IMR-90 (cell line): ENCODE results near the gene MAN2A2. TPM values are rescaled to one million over a fixed set of nuclear protein-coding genes. Genes with fewer than 3 reads are reported as not detected.

Experiments
- ATAC-seq: fragments of 200-7000 bp; cut with Tn5 transposase; 2 replicates; pipeline ENCODE4 v1.9.1; 2020; ENCODE audit warnings: low read depth, mild to moderate bottlenecking, moderate library complexity
- BruUV-seq: library from RNA; stranded (reverse); fragments of 400-500 nt; replicated peaks from 2 replicates; lab custom pipeline; 2021; lab: Mats Ljungman, UMichigan
- CTCF ChIA-PET: fragments of 300-600 bp; formaldehyde crosslinking; extraction: SDS; loops from one replicate; lab custom pipeline; 2021; ENCODE audit warnings: antibody characterized with exemption; lab: Yijun Ruan, JAX
- POLR2A ChIA-PET: fragments of 300-600 bp; sonication (Branson Sonifier 250); formaldehyde crosslinking; loops from one replicate; lab custom pipeline; 2022; ENCODE audit warnings: antibody characterized with exemption; ENCODE audit not compliant: unreplicated experiment; lab: Charles Lee
- DNase-seq: peaks from one replicate; pipeline ENCODE4 v3.0.0; 2013
- H2AFZ ChIP-seq: replicated peaks from 2 replicates; pipeline ENCODE3; 2013; ENCODE audit warnings: low read length, mild to moderate bottlenecking; ENCODE audit not compliant: poor library complexity
- H2AK5ac ChIP-seq: 2 replicates; pipeline ENCODE4 v1.6.1; 2013; ENCODE audit warnings: low read depth, low read length, inconsistent platforms
- H2AK9ac ChIP-seq: replicated peaks from 2 replicates; pipeline ENCODE3; 2013; ENCODE audit warnings: mild to moderate bottlenecking, low read depth, low read length, moderate library complexity; ENCODE audit not compliant: poor library complexity
- H2BK120ac ChIP-seq: 2 replicates; pipeline ENCODE4 v1.6.1; 2013; ENCODE audit warnings: low read depth, low read length, inconsistent platforms
- H2BK15ac ChIP-seq: 3 replicates; pipeline ENCODE4 v1.6.1; 2013; ENCODE audit warnings: low read depth, low read length, inconsistent platforms
- H2BK20ac ChIP-seq: 2 replicates; pipeline ENCODE4 v1.6.1; 2013; ENCODE audit warnings: low read depth, mild to moderate bottlenecking, inconsistent platforms, low read length, moderate library complexity
- H2BK5ac ChIP-seq: 2 replicates; pipeline ENCODE4 v1.6.1; 2013; ENCODE audit warnings: mild to moderate bottlenecking, low read depth, low read length, inconsistent platforms; ENCODE audit not compliant: poor library complexity, severe bottlenecking
- H3K14ac ChIP-seq: replicated peaks from 2 replicates; pipeline ENCODE4 v1.6.1; 2013; ENCODE audit warnings: low read depth, low read length, inconsistent platforms
- H3K18ac ChIP-seq: 2 replicates; pipeline ENCODE4 v1.6.1; 2013; ENCODE audit warnings: low read depth, low read length, control low read depth
- H3K23ac ChIP-seq: 2 replicates; pipeline ENCODE4 v1.6.1; 2013; ENCODE audit warnings: low read depth, low read length, inconsistent platforms
- H3K27ac ChIP-seq: 2 replicates; pipeline ENCODE4 v1.5.1; 2013; ENCODE audit warnings: mild to moderate bottlenecking, control low read depth, low read length; ENCODE audit not compliant: insufficient read depth
- H3K27me3 ChIP-seq: 2 replicates; pipeline ENCODE4 v1.6.1; 2013; ENCODE audit warnings: low read length; ENCODE audit not compliant: control insufficient read depth, insufficient read depth
- H3K36me3 ChIP-seq: 2 replicates; pipeline ENCODE4 v1.6.1; 2013; ENCODE audit warnings: low read length, mixed read lengths; ENCODE audit not compliant: control insufficient read depth, insufficient read depth
- H3K4ac ChIP-seq: 2 replicates; pipeline ENCODE4 v1.6.1; 2013; ENCODE audit warnings: low read depth, low read length, inconsistent platforms
- H3K4me1 ChIP-seq: 2 replicates; pipeline ENCODE4 v1.6.1; 2013; ENCODE audit warnings: low read length, mixed read lengths; ENCODE audit not compliant: control insufficient read depth, insufficient read depth
- H3K4me2 ChIP-seq: 2 replicates; pipeline ENCODE4 v1.6.1; 2013; ENCODE audit warnings: low read depth, mild to moderate bottlenecking, control low read depth, low read length, moderate library complexity
- H3K4me3 ChIP-seq: 2 replicates; pipeline ENCODE4 v1.5.1; 2013; ENCODE audit warnings: low read depth, mild to moderate bottlenecking, control low read depth, low read length, moderate library complexity; ENCODE audit not compliant: insufficient read depth
- H3K56ac ChIP-seq: 2 replicates; pipeline ENCODE4 v1.6.1; 2013; ENCODE audit warnings: low read length, inconsistent platforms; ENCODE audit not compliant: insufficient read depth; ENCODE audit errors: extremely low read depth
- H3K79me1 ChIP-seq, 2 experiments: 2 replicates each; pipeline ENCODE4 v1.6.1; 2013; ENCODE audit warnings: low read length in 2 of 2, inconsistent platforms in 1 of 2, low read depth in 1 of 2
- H3K9ac ChIP-seq: 2 replicates; pipeline ENCODE4 v1.6.1; 2013; ENCODE audit warnings: low read depth, low read length, control low read depth
- H3K9me1 ChIP-seq: 2 replicates; pipeline ENCODE4 v1.6.1; 2013; ENCODE audit warnings: low read length, inconsistent platforms; ENCODE audit not compliant: insufficient read depth
- H3K9me3 ChIP-seq: 2 replicates; pipeline ENCODE4 v1.6.1; 2013; ENCODE audit warnings: low read length; ENCODE audit not compliant: control insufficient read depth, insufficient read depth
- H4K20me1 ChIP-seq: 2 replicates; pipeline ENCODE4 v1.6.1; 2013; ENCODE audit warnings: low read length, inconsistent platforms; ENCODE audit not compliant: insufficient read depth
- H4K5ac ChIP-seq: 2 replicates; pipeline ENCODE4 v1.6.1; 2013; ENCODE audit warnings: mild to moderate bottlenecking, low read depth, low read length, control low read depth
- H4K8ac ChIP-seq, 2 experiments: 2 replicates each; pipeline ENCODE4 v1.6.1; 2013; ENCODE audit warnings: low read depth in 2 of 2, low read length in 2 of 2, control low read depth in 1 of 2, inconsistent platforms in 1 of 2
- H4K91ac ChIP-seq: 2 replicates; pipeline ENCODE4 v1.6.1; 2013; ENCODE audit warnings: low read depth, low read length, inconsistent platforms; ENCODE audit not compliant: insufficient read depth
- BHLHE40 ChIP-seq: fragments of 150-350 bp; IDR thresholded peaks from 2 replicates; pipeline ENCODE4 v1.6.1; 2016; ENCODE audit warnings: mild to moderate bottlenecking, low read depth, low read length
- CEBPB ChIP-seq: IDR thresholded peaks from 2 replicates; pipeline ENCODE4 v1.6.1; 2012; ENCODE audit warnings: low read depth, low read length, improper control_type of control experiment
- CHD1 ChIP-seq: IDR thresholded peaks from 2 replicates; pipeline ENCODE4 v1.6.1; 2012; ENCODE audit warnings: low read depth, low read length, improper control_type of control experiment
- FOS ChIP-seq: fragments of 150-350 bp; IDR thresholded peaks from 2 replicates; pipeline ENCODE4 v1.6.1; 2016; ENCODE audit warnings: low read depth, low read length
- MAFK ChIP-seq: IDR thresholded peaks from 2 replicates; pipeline ENCODE4 v1.6.1; 2012; ENCODE audit warnings: low read depth, low read length, improper control_type of control experiment
- MAZ ChIP-seq: IDR thresholded peaks from 2 replicates; pipeline ENCODE4 v1.6.1; 2012; ENCODE audit warnings: low read depth, mild to moderate bottlenecking, low read length, improper control_type of control experiment, moderate library complexity, borderline replicate concordance
- MXI1 ChIP-seq: IDR thresholded peaks from 2 replicates; pipeline ENCODE4 v1.6.1; 2012; ENCODE audit warnings: low read depth, mild to moderate bottlenecking, low read length, moderate library complexity, borderline replicate concordance
- NFE2L2 ChIP-seq: fragments of 150-350 bp; IDR thresholded peaks from 2 replicates; pipeline ENCODE4 v1.6.1; 2016; ENCODE audit warnings: low read depth, mild to moderate bottlenecking, low read length
- POLR2A ChIP-seq: IDR thresholded peaks from 2 replicates; pipeline ENCODE4 v1.6.1; 2012; ENCODE audit warnings: mild to moderate bottlenecking, low read depth, low read length
- RAD21 ChIP-seq: IDR thresholded peaks from 2 replicates; pipeline ENCODE4 v1.6.1; 2012; ENCODE audit warnings: low read length, improper control_type of control experiment
- RCOR1 ChIP-seq: IDR thresholded peaks from 2 replicates; pipeline ENCODE4 v1.6.1; 2012; ENCODE audit warnings: mild to moderate bottlenecking, low read length, improper control_type of control experiment; ENCODE audit not compliant: insufficient replicate concordance
- RFX5 ChIP-seq: IDR thresholded peaks from 2 replicates; pipeline ENCODE4 v1.8.0; 2012; ENCODE audit warnings: low read depth, mild to moderate bottlenecking, low read length, moderate library complexity
- SMC3 ChIP-seq: fragments of 150-350 bp; IDR thresholded peaks from 2 replicates; pipeline ENCODE4 v1.6.1; 2016; ENCODE audit warnings: low read depth, mild to moderate bottlenecking, antibody characterized with exemption, low read length, moderate library complexity
- WGBS, 2 experiments: methylation state at CpG; one replicate each; pipeline versions ENCODE4 v1.1.5 to v1.1.7; 2013; ENCODE audit warnings: missing lambda C conversion rate in 2 of 2; ENCODE audit not compliant: insufficient read length in 1 of 2; ENCODE audit errors: extremely low coverage in 2 of 2; 5-methylcytosine and 5-hydroxymethylcytosine counted together
- dilution Hi-C: fragments of 300-500 bp; cut with HindIII; formaldehyde crosslinking; loops from one replicate; pipeline ENCODE4 v1.14.3; 2018; ENCODE audit warnings: low sequenced_read_pairs; ENCODE audit not compliant: unreplicated experiment
- in situ Hi-C: fragments of 300-500 bp; cut with MboI; formaldehyde crosslinking; loops from 3 replicates; pipeline ENCODE4 v1.14.3; 2019; ENCODE audit warnings: low sequenced_read_pairs, inconsistent platforms, mixed read lengths
- intact Hi-C: fragments of 100-400 bp; cut with micrococcal nuclease; formaldehyde crosslinking; loops from 2 replicates; pipeline ENCODE4 v1.10.0; 2022
- polyA plus RNA-seq, 3 experiments: library from polyadenylated mRNA; depleted of rRNA; stranded (reverse); fragments of >200 nt; gene quantifications; 2 replicates each; pipeline ENCODE4 v1.2.3, GENCODE V29; 2012; ENCODE audit warnings: low replicate concordance in 1 of 3
- total RNA-seq: library from RNA; depleted of rRNA; stranded (reverse); fragments of >200 nt; gene quantifications from 2 replicates; pipeline ENCODE4 v1.2.3, GENCODE V29; 2012
- TF ChIP-seq, protein P1 (sequence below): fragments of 150-350 bp; IDR thresholded peaks from 2 replicates; pipeline ENCODE4 v1.6.1; 2017; ENCODE audit warnings: mild to moderate bottlenecking, antibody characterized with exemption, low read length, low read depth
- TF ChIP-seq, protein P2 (sequence below): conservative IDR thresholded peaks from 2 replicates; pipeline ENCODE4 v1.5.1; 2012; ENCODE audit warnings: mild to moderate bottlenecking, low read depth, low read length, improper control_type of control experiment
- TF ChIP-seq, protein P3 (sequence below): fragments of 150-350 bp; IDR thresholded peaks from 2 replicates; pipeline ENCODE4 v1.6.1; 2016; ENCODE audit warnings: low read depth, mild to moderate bottlenecking, low read length, moderate library complexity, borderline replicate concordance

MAN2A2 gene
- total and polyA plus RNA-seq, 2 of the 4 experiments (the other 2 are of a cell fraction), result 3.4 to 52.5 TPM

DNA sequence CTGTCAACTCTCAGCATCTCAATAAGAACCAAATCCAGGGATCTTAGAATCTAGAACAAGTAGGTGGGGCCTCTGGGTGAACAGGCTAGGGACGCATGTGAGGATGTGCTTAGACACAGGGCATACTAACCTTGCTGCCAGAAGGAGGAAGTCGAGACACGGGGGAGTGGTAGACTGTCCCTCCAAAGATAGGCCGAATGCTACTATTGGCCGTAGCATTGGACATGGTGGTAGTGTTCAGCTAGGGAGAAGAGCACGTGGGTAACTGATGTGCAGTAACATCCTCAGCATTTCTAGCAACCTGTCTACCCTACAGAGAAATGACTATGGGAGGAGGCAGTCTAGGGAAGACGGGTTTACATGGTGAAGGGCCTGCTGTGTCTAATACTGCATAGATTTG lies 67.2 kb downstream of the MAN2A2 start:
- POLR2A ChIA-PET, result no interaction called here
- no peak overlapping the region for H2BK5ac ChIP-seq

More for the DNA sequence above, 67.2 kb downstream of the MAN2A2 start:
- H2BK120ac ChIP-seq, result no peak overlapping the region
- H2AFZ ChIP-seq, result no peak overlapping the region
- dilution Hi-C loops, result no loop called here
- H3K4me2 ChIP-seq, result no peak overlapping the region
- H3K4me1 ChIP-seq, result no peaks in the 10 kb centered on the region
- peaks cover 42% of the 10 kb centered on the region for H3K36me3 ChIP-seq
- H3K27me3 ChIP-seq, result no peaks in the 10 kb centered on the region
- no peak overlapping the region for H3K18ac ChIP-seq
- CTCF ChIA-PET, result no interaction called here
- H3K79me1 ChIP-seq, result peaks cover 11 to 17% of the 10 kb centered on the region in 2 experiments; a peak in 3 of 4 replicates
- in situ Hi-C loops, result no loop called here
- 0 out of 2 replicates have a peak, but pooled peaks cover 5% of the 10 kb centered on the region for H3K9me1 ChIP-seq
- TF ChIP-seq RCOR1 (no peak), FOS (no peak), BHLHE40 (no peak), RAD21 (no peak), NFE2L2 (no peak), RFX5 (no peak), POLR2A (no peak), MAFK (no peak), MAZ (no peak), MXI1 (no peak), CHD1 (no peak), SMC3 (no peak), CEBPB (no peak)
- TF ChIP-seq, protein P1, sequence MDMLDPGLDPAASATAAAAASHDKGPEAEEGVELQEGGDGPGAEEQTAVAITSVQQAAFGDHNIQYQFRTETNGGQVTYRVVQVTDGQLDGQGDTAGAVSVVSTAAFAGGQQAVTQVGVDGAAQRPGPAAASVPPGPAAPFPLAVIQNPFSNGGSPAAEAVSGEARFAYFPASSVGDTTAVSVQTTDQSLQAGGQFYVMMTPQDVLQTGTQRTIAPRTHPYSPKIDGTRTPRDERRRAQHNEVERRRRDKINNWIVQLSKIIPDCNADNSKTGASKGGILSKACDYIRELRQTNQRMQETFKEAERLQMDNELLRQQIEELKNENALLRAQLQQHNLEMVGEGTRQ, result no peak
- TF ChIP-seq, protein P2, sequence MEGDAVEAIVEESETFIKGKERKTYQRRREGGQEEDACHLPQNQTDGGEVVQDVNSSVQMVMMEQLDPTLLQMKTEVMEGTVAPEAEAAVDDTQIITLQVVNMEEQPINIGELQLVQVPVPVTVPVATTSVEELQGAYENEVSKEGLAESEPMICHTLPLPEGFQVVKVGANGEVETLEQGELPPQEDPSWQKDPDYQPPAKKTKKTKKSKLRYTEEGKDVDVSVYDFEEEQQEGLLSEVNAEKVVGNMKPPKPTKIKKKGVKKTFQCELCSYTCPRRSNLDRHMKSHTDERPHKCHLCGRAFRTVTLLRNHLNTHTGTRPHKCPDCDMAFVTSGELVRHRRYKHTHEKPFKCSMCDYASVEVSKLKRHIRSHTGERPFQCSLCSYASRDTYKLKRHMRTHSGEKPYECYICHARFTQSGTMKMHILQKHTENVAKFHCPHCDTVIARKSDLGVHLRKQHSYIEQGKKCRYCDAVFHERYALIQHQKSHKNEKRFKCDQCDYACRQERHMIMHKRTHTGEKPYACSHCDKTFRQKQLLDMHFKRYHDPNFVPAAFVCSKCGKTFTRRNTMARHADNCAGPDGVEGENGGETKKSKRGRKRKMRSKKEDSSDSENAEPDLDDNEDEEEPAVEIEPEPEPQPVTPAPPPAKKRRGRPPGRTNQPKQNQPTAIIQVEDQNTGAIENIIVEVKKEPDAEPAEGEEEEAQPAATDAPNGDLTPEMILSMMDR, result no peak
- TF ChIP-seq, protein P3, sequence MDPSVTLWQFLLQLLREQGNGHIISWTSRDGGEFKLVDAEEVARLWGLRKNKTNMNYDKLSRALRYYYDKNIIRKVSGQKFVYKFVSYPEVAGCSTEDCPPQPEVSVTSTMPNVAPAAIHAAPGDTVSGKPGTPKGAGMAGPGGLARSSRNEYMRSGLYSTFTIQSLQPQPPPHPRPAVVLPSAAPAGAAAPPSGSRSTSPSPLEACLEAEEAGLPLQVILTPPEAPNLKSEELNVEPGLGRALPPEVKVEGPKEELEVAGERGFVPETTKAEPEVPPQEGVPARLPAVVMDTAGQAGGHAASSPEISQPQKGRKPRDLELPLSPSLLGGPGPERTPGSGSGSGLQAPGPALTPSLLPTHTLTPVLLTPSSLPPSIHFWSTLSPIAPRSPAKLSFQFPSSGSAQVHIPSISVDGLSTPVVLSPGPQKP, result no peak
- H3K14ac ChIP-seq, result no peak overlapping the region
- DNase-seq (no peak), ATAC-seq (no peak)
- H4K20me1 ChIP-seq, result no peaks in the 10 kb centered on the region
- no peak overlapping the region for H3K4ac ChIP-seq
- no peak overlapping the region for H4K91ac ChIP-seq
- no peak overlapping the region for H4K8ac ChIP-seq
- H3K56ac ChIP-seq, result no peak overlapping the region
- no peak overlapping the region for H3K27ac ChIP-seq
- no peak overlapping the region for H2BK15ac ChIP-seq
- H2AK9ac ChIP-seq, result no peak overlapping the region
- H3K4me3 ChIP-seq, result no peak overlapping the region
- no peak overlapping the region for H2BK20ac ChIP-seq
- WGBS, 2 experiments, result 100% methylated on average over 2 of the region's 7 CpGs; no CpG with 5 or more reads in 1 of the 2 experiments
- no peaks in the 10 kb centered on the region for H3K9me3 ChIP-seq
- H2AK5ac ChIP-seq, result no peak overlapping the region
- H3K23ac ChIP-seq, result no peak overlapping the region
- intact Hi-C loops, result no loop called here
- no TSS peak for BruUV-seq
- H3K9ac ChIP-seq, result no peak overlapping the region
- H4K5ac ChIP-seq, result no peak overlapping the region
